ENCODE data around the gene RNASET2.

RNASET2 gene

GRCh38 chr6:166950892-166951669, 5.3 kb downstream of the RNASET2 start:
- peak; percentile 77 for TF ChIP-seq CTCF (IDR thresholded peaks at IDR 0.05)

- TF ChIP-seq CTCF (IDR thresholded peaks at IDR 0.05), result no peak
Measured at GRCh38 chr6:166950443-166950821, 5.9 kb downstream of the RNASET2 start.

GRCh38 chr6:166949528-166950442, 6.6 kb downstream of the RNASET2 start:
- TF ChIP-seq CTCF (IDR thresholded peaks at IDR 0.05), result no peak

GRCh38 chr6:166947251-166947650, 9.1 kb downstream of the RNASET2 start:
- TF ChIP-seq CTCF (IDR thresholded peaks at IDR 0.05), result no peak

GRCh38 chr6:166946125-166946524, 10.2 kb downstream of the RNASET2 start:
- TF ChIP-seq CTCF (IDR thresholded peaks at IDR 0.05), result no peak

GRCh38 chr6:166944666-166945256, 11.6 kb downstream of the RNASET2 start:
- no peak for TF ChIP-seq CTCF (IDR thresholded peaks at IDR 0.05)

GRCh38 chr6:166942393-166943168, 13.8 kb downstream of the RNASET2 start:
- no peak for TF ChIP-seq CTCF (IDR thresholded peaks at IDR 0.05)
